Colonic mucosa (tissue), 4 donors: Measurements from ENCODE around the gene MYOZ2. TPM values are rescaled to one million over a fixed set of nuclear protein-coding genes. Genes with fewer than 3 reads are reported as not detected.

Experiments
- DNase-seq: peaks from one replicate; pipeline ENCODE4 v3.0.0-alpha.2; 2020
- H3K27ac ChIP-seq: fragments of 200-600 bp; one replicate; pipeline ENCODE4 v1.8.0; 2021
- H3K27me3 ChIP-seq: fragments of 200-600 bp; one replicate; pipeline ENCODE4 v1.8.0; 2021
- H3K36me3 ChIP-seq: fragments of 200-600 bp; one replicate; pipeline ENCODE4 v1.8.0; 2021
- H3K4me1 ChIP-seq: fragments of 200-600 bp; one replicate; pipeline ENCODE4 v1.8.0; 2021; ENCODE audit warnings: mild to moderate bottlenecking
- H3K4me3 ChIP-seq: fragments of 200-600 bp; one replicate; pipeline ENCODE4 v1.8.0; 2021
- H3K9ac ChIP-seq, 2 donors: one replicate each; pipeline ENCODE4 v1.7.0; 2013; ENCODE audit warnings: control low read depth in 2 of 2, low read depth in 2 of 2, low read length in 2 of 2
- H3K9me3 ChIP-seq: fragments of 200-600 bp; one replicate; pipeline ENCODE4 v1.8.0; 2021
- intact Hi-C: fragments of 100-400 bp; cut with DNase I; formaldehyde crosslinking; loops from one replicate; pipeline ENCODE4 v1.14.1; 2022
- total RNA-seq, 2 donors: library from RNA; stranded (reverse); fragmentation: NEBNext Ultra II Directional in 1 of 2; extraction: Animal tissue kit (Norgen Biotek cat#: 25700) in 1 of 2; gene quantifications; one replicate each; pipeline ENCODE4 v1.2.1, GENCODE V29; 2021
- TF ChIP-seq, protein P1 (sequence below): fragments of 200-600 bp; IDR thresholded peaks from one replicate; pipeline ENCODE4 v1.8.0; 2022; ENCODE audit warnings: antibody characterized with exemption, mild to moderate bottlenecking
- donor health status: healthy.
- donor health status: DM: no; HTN: no; CAD: no.
- donor health status: DM: no; HTN: no; CAD: no.

Gene MYOZ2
- total RNA-seq, 2 donors from 2014 or later = 0.08 TPM; not detected in 1

DNA sequence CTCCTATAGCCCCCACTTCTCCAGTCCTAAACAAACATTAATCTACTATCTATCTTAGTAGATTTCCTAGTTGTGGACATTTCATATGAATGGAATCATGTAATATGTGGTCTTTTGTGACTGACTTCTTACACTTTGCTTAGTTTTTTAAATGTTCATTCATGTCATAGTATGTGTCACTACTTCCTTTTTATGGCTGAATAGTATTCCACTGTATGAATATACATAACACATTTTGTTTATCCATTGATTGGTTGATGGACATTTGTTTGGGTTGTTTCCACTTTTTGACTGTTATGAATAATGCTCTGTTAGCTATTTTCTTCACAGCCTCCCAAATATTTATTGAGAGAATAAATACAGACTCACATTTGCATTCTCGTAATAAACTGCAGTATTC is 96.7 kb downstream of the MYOZ2 start:
- H3K36me3 ChIP-seq = no peaks in the 10 kb centered on the region
- no peak overlapping the region for H3K9ac ChIP-seq
- DNase-seq = no peak
- no peak overlapping the region for H3K27ac ChIP-seq
- H3K4me1 ChIP-seq = no peaks in the 10 kb centered on the region
- TF ChIP-seq, protein P1, sequence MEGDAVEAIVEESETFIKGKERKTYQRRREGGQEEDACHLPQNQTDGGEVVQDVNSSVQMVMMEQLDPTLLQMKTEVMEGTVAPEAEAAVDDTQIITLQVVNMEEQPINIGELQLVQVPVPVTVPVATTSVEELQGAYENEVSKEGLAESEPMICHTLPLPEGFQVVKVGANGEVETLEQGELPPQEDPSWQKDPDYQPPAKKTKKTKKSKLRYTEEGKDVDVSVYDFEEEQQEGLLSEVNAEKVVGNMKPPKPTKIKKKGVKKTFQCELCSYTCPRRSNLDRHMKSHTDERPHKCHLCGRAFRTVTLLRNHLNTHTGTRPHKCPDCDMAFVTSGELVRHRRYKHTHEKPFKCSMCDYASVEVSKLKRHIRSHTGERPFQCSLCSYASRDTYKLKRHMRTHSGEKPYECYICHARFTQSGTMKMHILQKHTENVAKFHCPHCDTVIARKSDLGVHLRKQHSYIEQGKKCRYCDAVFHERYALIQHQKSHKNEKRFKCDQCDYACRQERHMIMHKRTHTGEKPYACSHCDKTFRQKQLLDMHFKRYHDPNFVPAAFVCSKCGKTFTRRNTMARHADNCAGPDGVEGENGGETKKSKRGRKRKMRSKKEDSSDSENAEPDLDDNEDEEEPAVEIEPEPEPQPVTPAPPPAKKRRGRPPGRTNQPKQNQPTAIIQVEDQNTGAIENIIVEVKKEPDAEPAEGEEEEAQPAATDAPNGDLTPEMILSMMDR = no peak
- intact Hi-C loops = no loop called here
- no peaks in the 10 kb centered on the region for H3K9me3 ChIP-seq
- H3K4me3 ChIP-seq = no peak overlapping the region
- no peaks in the 10 kb centered on the region for H3K27me3 ChIP-seq

DNA sequence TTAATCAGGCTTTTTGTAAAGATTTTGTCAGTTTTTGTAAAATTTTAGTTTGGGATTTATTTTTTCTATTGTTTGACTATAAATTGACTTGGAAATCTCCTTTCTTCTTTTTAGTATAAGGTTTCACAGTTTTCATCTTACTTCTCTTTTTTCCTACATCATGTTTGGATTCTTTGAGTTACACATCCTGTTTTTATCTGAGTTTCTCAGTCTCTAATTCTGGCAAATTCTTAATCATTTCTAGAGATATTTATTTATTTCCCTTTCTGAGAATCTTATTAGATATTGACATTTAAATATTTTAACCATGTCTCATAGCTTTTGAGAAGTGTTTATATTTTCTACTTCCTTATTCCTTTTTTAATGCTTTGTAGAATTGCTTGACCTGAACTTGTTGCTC is 97.6 kb downstream of the MYOZ2 start:
- TF ChIP-seq, protein P1 = no peak
- Histone ChIP-seq H3K9me3 (no peaks in the 10 kb centered on the region), H3K9ac (no peak overlapping the region), H3K4me1 (no peaks in the 10 kb centered on the region), H3K36me3 (no peaks in the 10 kb centered on the region), H3K4me3 (no peak overlapping the region), H3K27ac (no peak overlapping the region), H3K27me3 (no peaks in the 10 kb centered on the region)
- DNase-seq = no peak
- intact Hi-C loops = no loop called here

DNA sequence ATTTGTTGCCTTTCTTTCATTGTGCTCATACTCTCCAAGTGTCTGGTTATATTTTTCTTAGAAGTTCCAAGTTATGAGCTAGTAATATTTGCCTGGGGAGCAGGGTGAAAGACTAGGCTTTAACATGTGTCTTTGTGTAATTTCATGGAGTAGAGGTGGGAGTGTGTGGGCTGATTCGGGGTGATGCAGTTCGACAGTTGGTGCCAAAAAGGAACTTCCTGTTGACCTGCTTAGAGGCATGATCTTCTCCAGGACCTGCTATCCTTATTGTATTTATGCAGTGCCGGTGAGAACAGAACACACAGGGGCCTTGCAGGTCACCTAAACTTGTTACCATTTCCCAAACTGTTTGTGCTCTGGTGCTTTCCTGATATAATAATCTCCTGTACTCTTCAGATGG is 98.1 kb downstream of the MYOZ2 start:
- H3K4me3 ChIP-seq = no peak overlapping the region
- no peaks in the 10 kb centered on the region for H3K9me3 ChIP-seq
- no peaks in the 10 kb centered on the region for H3K27me3 ChIP-seq
- no peaks in the 10 kb centered on the region for H3K36me3 ChIP-seq
- TF ChIP-seq, protein P1 = no peak
- intact Hi-C loops = no loop called here
- DNase-seq = no peak
- H3K9ac ChIP-seq = no peak overlapping the region
- H3K4me1 ChIP-seq = no peaks in the 10 kb centered on the region
- no peak overlapping the region for H3K27ac ChIP-seq

DNA sequence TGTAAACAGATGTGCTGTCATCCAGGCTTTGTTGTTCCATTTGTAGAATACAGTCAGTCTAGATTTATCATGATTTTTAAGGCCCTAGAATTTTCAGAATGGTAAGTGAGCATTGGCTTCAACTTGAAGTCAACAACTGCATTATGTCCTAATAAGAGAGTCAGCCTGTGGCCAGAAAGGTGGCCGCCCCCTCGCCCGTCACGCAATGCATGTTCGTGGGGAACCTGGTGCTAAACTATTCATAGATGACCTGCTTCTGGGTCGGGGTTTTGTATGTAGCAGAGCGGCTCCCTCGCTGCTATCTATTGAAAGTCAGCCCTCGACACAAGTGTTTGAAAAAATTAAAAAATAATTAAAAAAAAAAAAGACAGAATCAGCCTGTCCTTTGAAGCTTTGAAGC is 101.6 kb downstream of the MYOZ2 start:
- no peak overlapping the region for H3K4me3 ChIP-seq
- no peaks in the 10 kb centered on the region for H3K4me1 ChIP-seq
- TF ChIP-seq, protein P1 = no peak
- no peak overlapping the region for H3K27ac ChIP-seq
- no peak overlapping the region for H3K9ac ChIP-seq
- no peaks in the 10 kb centered on the region for H3K9me3 ChIP-seq
- no peak for DNase-seq
- no peaks in the 10 kb centered on the region for H3K36me3 ChIP-seq
- no peaks in the 10 kb centered on the region for H3K27me3 ChIP-seq
- intact Hi-C loops = no loop called here

Other genes starting within 250 kb of the MYOZ2 start
- 100 to 1,000 TPM in 1 of 2 donors, 1 to 10 TPM in 1; 9.5 to 266 TPM for gene SYNPO2, start 247.0 kb upstream of the MYOZ2 start, total RNA-seq
- 10 to 100 TPM; 37.5 to 83.8 TPM for gene USP53, start 76.9 kb downstream of the MYOZ2 start, total RNA-seq
- gene FABP2, start 186.3 kb downstream of the MYOZ2 start, total RNA-seq = 10 to 100 TPM; 36.3 to 70.4 TPM